ENCODE data around the gene CSTF2T.

Gene CSTF2T, protein sequence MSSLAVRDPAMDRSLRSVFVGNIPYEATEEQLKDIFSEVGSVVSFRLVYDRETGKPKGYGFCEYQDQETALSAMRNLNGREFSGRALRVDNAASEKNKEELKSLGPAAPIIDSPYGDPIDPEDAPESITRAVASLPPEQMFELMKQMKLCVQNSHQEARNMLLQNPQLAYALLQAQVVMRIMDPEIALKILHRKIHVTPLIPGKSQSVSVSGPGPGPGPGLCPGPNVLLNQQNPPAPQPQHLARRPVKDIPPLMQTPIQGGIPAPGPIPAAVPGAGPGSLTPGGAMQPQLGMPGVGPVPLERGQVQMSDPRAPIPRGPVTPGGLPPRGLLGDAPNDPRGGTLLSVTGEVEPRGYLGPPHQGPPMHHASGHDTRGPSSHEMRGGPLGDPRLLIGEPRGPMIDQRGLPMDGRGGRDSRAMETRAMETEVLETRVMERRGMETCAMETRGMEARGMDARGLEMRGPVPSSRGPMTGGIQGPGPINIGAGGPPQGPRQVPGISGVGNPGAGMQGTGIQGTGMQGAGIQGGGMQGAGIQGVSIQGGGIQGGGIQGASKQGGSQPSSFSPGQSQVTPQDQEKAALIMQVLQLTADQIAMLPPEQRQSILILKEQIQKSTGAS

GRCh38 chr10:51699475-51700227 lies at the start of gene CSTF2T:
Gene CSTF2T, minus strand, starts transcription at chr10:51699595. Its CDS starts 46 bp downstream, at chr10:51699549.
- DNase-seq (ENCODE audit: low read depth in 2 of 2) = peak; percentile 86 to 88

GRCh38 chr10:51748959-51749358 lies 49.6 kb upstream of the CSTF2T start:
- no peak for DNase-seq (ENCODE audit: low read depth in 2 of 2)

DNA sequence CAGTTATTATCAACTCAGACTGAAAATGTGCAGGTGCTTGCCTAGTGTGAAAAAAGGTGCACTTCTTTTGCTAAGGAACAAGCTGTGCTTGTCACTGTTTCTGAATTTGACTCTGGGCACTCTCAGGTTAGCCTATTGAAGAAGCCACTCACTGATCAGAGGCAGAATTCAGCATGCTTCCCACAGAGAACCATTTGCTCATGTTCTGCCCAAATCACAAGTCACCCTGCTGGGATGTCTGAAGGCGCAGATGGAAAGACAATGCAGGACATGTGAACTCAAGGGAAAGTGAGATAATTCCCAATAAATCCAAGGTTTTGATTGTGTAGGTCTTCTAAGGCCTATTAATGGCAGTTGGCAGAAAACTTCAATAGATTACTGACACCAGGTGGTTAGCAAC lies 47.8 kb upstream of the CSTF2T start:
- DNase-seq (ENCODE audit: low read depth in 2 of 2) = no peak

DNA sequence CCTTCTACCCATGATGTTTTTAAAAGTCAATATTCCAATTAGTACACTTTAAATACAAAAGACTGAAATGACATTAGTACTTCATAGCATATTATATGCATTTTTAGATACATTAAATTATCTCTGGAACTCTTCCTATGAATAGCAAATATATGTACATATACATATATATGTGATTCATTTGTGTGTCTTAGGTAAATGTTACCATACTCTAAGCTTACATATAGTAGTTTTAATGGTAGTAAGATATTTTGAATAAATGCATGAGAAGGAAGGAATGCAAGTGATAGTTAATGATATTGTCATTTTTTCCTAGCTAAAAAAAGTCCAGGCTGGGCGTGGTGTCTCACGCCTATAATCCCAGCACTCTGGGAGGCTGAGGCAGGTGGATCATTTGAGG lies 46.0 kb upstream of the CSTF2T start:
- DNase-seq (ENCODE audit: low read depth in 2 of 2) = no peak

DNA sequence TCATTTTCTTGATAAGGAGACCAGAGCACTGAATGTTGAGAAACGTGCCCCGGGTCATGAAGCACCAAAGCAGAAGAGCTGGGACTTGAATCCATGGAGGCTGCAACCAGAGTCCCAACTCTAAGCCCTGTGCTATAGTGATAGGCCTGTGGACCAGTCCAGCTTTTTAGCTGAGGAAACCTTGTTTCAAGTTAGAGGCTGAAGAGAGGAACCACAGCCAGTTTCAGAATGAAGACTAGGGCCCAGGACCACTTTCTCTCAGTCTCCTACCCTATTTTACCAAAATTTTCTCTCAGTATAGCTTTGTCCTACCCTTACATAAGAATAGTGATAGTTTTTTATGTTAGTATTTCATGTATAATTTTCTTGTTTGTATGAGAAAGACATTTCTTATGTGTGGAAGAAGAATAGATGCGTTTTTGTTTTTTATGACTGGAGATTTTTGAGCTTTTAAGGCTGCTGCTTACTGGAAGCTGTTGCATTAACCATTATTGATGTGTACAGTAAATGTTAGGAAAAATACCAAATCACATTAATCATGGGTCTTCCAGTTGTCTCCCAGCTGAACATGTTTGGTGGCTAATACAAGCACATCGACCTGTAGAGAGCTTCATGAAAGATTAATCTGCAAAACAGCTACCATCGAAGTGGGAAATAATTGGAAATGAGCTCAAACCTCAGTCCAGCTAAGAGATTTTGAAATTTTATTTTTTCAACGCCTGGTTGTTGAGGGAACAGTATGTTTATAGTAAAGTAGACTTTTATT lies 45.0 kb upstream of the CSTF2T start:
- no peak for DNase-seq (ENCODE audit: low read depth in 2 of 2)

DNA sequence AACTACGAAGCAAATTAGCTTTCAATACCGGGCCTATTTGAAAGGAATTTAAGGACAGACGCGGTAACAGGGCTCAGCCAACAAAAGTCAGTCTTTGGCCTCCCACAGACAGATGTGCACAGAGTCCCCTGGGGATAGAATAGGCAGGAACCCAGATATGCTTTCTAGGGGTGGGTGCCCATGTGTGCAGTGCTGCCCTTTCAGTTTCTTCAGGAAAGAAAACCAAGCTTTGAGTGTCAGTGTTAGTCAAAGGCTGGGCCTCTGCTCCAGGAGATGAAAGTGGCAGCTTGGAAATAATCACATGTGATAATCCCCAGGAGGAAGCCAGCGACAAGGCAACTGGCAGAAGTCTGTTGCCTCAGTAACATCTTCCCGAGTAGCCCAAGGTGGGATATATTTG lies 43.8 kb upstream of the CSTF2T start:
- DNase-seq (ENCODE audit: low read depth in 2 of 2) = no peak

DNA sequence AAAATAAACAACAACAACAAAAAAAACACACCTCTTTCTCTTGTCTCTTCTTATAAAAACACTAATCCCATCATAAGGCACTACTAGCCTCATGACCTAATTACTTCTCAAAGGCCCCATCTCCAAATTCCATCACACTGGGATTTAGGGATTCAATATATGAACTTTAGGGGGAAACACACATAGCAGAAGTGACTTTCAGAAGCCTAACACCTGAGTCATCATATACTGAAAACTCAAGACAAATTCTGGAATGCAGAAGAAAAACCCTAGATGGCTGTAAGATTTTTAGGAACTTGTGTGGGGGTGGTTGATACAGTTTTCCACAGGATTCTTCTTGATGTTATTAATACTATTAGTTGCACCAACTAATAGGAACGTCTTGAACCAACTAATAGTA lies 33.7 kb upstream of the CSTF2T start:
- peak; percentile 54 to 62 for DNase-seq (ENCODE audit: low read depth in 2 of 2)

DNA sequence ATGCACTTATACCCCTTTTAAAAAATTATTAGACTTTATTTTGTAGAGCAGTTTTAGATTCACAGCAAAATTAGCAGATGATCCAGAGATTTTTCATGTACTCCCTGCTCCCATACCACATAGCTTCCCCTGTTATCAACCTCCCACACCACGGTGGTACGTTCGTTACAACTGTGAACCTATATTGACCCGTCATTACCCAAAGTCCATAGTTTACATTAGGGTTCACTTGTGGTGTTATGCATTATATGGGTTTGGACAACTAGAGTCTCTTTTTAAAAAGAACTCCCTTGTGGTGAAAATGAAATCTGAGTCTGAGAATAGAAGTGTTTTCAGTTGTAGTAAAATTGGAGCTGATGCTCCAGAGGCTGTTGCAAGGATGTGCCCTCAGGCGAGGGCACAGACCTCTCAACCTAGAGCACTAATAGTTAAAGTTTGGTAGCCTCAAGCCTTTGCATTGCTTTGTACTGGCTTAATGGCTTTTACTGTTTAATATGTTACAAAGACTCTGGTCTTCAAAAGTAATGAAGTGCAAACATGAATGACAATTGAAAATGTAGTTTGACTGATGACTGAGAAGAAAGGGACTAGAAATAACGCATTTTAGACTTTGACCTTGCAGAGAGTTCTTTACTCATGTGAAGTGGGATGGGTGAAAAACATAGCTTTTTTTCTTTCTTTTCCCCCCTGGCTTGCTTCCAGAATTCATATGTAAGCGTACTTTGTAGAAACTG lies 30.6 kb upstream of the CSTF2T start:
- no peak for DNase-seq (ENCODE audit: low read depth in 2 of 2)

GRCh38 chr10:51724038-51724437 lies 24.6 kb upstream of the CSTF2T start:
- DNase-seq (ENCODE audit: low read depth in 2 of 2) = no peak

- peak in 1 of 2 experiments; percentile 40 for DNase-seq (ENCODE audit: low read depth in 2 of 2)
Observed at GRCh38 chr10:51718804-51719291, 19.5 kb upstream of the CSTF2T start.

DNA sequence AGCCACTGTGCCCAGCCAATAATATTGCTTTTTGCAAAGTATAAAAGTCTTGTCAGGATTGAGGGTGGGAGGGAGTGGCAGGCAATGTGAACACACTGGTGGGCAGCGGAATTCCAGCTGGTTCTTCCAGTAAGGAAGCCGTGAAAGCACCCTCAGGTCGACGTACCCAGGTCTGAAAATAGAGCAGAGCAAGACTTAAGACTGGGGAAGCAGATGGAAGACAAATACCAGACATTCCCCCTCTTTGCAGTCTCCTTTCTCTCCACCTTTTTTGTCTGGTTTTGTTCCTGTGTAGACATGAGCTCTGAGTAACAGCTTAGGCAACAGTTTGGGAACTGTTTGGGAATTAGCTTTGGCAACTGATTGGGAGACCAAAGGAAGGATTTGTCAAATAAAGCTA lies 17.6 kb upstream of the CSTF2T start:
- DNase-seq (ENCODE audit: low read depth in 2 of 2) = no peak

DNA sequence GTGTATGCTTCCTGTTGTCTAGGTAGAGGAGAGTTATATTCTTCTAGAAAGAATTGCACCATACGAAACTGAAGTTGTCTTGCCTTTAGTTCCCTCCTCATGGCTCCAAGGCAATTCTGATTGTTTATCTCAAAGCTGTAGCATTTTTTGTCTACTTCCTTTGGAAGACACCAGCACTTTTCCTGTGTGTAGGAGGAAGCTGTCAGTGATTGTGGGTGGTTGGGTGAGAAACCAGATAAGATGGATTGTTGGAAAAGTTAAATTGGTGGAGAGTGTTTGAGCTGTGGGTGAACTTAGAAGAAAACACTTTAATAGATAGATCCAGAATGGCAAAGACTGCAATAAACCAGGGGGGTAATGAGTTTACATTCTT lies 12.1 kb upstream of the CSTF2T start:
- DNase-seq (ENCODE audit: low read depth in 2 of 2) = no peak

DNA sequence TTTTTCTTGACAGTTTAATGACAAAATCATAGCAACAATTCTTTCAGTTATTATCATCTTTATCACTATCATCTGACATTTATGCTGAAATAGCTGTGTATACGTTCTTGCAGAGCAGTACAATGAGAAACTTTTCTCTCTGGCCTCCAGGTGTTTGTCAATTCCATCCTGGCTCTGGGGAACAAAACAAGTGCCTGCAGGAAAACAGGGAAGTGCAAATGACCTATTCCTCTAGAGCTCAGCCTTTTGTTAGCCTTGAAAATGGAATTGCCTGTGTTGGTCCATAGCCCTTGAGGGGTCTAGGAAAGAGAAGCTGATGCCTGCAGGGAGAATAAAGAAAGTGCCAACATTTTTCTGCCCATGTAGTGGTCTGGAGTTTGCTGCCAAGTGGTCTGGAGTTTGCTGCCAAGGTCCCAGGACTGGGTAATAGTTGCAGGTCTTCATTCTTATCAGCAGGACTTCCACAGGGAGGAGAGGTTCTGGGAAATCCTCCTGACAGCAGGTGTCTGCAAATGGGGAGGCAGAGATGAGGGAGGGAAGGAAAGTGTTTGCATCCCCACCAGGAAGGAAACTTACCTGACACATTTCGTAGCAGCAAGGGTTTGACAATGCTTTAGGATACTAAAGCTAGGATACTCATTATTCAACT lies 10.1 kb upstream of the CSTF2T start:
- DNase-seq (ENCODE audit: low read depth in 2 of 2) = no peak

DNA sequence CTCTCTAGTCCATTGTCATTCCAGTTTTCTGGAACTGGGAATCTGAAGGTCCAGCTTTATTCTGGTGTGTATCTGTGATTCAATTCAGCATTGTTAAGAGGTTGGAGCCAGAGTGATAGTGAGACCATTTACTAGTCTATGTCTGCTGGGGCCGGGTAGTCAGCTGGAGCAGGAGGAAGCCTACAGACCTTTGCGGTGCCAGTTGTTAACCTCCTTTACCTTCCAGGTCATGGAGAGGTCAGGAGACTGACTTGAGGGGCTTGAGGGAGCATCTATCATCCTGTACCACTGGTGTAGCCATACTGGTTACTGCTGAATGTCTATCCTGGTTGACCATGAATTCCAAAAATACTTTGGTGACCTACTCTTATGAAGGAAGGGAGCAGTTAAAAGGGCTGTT lies 9.2 kb upstream of the CSTF2T start:
- DNase-seq (ENCODE audit: low read depth in 2 of 2) = no peak

DNA sequence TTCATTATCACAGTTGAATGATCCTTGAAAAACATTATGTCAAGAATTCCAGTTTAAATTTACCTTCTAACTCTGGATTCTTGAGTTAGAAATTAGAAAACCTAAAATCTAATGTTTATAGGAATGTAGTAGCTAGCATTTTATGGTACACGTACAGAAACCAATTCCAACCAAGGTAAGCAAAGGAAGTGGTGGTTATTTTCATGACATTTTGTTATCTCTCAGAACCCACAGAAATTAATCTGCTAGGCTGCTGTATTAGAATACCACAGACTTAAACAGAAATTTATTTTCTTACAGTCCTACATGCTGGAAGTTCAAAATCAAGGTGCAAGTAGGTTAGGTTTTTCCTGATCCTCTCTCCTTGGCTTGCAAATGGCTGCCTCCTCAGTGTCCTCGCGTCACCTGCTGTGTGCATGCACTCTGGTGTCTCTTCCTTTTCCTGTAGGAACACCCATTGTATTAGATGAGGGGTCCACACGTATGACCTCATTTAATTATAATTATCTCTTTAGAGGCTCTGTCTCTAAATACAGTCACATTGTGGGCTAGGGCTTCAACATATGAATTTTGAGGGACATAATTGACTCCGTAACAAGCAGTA lies 8.5 kb upstream of the CSTF2T start:
- no peak for DNase-seq (ENCODE audit: low read depth in 2 of 2)

DNA sequence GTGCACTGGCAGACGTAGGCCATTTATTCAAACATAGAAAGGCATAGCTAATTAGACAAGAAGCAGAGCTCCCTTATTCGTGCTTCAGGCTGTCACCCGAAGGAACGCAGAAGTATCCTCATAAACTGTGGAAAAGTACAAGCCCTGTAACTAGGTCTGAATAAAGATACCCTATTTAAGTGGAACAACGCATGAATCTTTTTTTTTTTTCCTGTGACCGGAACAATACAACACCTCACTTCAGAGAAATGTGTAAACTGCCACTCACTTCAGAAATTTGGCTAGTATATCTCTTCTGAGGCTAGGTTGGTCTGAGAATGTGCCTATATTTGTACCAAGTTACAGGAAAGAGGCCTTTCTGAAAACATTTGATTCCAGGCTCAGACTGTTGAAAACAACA lies 8.0 kb upstream of the CSTF2T start:
- DNase-seq (ENCODE audit: low read depth in 2 of 2) = no peak

DNA sequence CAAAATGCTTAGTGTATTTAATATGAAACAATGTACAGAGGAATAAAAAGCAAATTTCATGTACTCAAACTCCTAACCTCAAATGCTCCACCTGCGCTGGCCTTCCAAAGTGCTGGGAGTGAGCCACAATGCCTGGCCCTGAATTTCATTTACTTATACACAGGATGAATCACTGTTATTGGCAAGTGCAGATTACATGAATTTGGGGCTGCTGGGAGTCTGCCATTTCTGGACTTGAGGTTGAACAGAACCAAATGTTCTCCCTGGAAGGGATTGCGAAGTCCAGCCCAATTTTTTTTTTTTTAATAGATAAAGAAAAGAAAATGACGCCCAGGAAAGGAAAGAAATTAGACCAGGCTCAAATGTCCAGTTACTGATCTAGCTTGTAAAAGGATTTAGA lies 6.8 kb upstream of the CSTF2T start:
- DNase-seq (ENCODE audit: low read depth in 2 of 2) = peak; percentile 54

DNA sequence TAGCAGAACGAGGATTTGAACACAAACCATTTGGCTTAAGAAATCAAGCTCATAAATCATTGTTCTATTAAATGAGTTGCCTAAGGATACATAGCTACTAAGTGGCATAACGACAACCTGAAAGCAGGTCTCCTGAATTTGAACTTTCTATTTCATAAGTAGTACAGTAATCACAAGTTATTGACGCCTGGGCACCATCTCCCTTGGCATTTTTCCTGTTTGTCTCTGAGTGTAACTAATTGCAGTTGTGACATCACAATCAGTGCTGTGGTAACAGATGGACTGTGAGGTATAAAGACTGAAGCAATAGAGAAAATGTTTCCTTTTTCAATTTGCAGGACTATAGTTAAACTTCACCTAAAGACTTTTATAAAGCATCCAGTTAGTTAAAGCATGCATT lies 6.4 kb upstream of the CSTF2T start:
- DNase-seq (ENCODE audit: low read depth in 2 of 2) = no peak

DNA sequence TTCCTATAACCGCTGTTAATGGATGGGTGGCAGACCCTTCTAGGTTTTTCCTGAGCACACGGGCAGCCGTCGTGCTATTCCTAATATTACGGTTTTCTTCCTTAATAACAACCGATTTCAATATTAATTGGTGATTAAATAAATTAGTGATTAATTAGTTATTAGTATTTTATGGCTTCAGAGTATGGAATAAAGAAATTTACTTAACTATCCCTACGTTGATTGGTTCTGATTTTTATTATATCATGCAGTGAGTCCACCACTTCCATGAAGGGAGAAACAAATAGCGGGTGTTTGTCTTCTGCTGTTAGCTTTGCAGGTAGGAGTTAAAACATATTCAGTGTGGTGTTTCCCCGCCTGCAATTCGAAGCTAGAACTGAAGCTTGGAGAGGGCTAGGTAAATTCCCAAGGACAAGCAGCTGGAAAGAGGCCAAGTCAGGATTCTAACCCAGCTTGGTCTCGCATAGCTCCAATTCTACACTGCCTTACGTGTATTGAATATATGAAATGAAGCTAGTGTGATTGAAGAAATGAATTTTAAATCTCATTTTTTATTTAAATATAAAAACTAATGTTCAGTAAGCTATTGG lies 928 bp upstream of the CSTF2T start:
- no peak for DNase-seq (ENCODE audit: low read depth in 2 of 2)

GRCh38 chr10:51699145-51699474 lies 285 bp downstream of the CSTF2T start:
- DNase-seq (ENCODE audit: low read depth in 2 of 2) = no peak

Data from fibroblast of skin of left biceps (primary cell).